Thyroid gland (tissue), 4 donors: Measurements from ENCODE around the gene UTS2R.

Source experiments
- CTCF ChIP-seq, 6 experiments: fragments of 200-600 bp in 3 of 6; fragments of 450-650 bp in 3 of 6; sonication (generic) in 3 of 6; IDR thresholded peaks; one replicate each; pipeline ENCODE4 v1.5.1; 2016 to 2019; ENCODE audit warnings: antibody characterized with exemption in 6 of 6, mild to moderate bottlenecking in 2 of 6, inconsistent platforms in 1 of 6, moderate library complexity in 1 of 6
- POLR2A ChIP-seq, 2 donors: fragments of 450-650 bp; IDR thresholded peaks; one replicate each; pipeline ENCODE4 v1.6.1; 2017; ENCODE audit warnings: antibody characterized with exemption in 2 of 2, mild to moderate bottlenecking in 2 of 2, moderate library complexity in 1 of 2

GRCh38 chr17:82384051-82384729 lies 12.6 kb downstream of the UTS2R start:
- TF ChIP-seq CTCF (IDR thresholded peaks at IDR 0.05) (no peak), POLR2A (IDR thresholded peaks at IDR 0.05) (no peak)
